KG1 (cell line): ENCODE measurements around the gene CMSS1.

Experiments
- DNase-seq: peaks from one replicate; lab custom pipeline; 2025; lab: John Stamatoyannopoulos, UW

CMSS1 gene

GRCh38 chr3:100107221-100107814, 289.7 kb downstream of the CMSS1 start:
- no peak for DNase-seq

GRCh38 chr3:100108464-100109079, 290.9 kb downstream of the CMSS1 start:
- no peak for DNase-seq

- DNase-seq, result no peak
These were observed 292.5 kb downstream of the CMSS1 start for GRCh38 chr3:100110162-100110561.

GRCh38 chr3:100111728-100112127, 294.1 kb downstream of the CMSS1 start:
- DNase-seq, result no peak

- no peak for DNase-seq
These were observed 296.2 kb downstream of the CMSS1 start for GRCh38 chr3:100113723-100114412.

GRCh38 chr3:100114413-100115030, 296.9 kb downstream of the CMSS1 start, which contains the start of gene FILIP1L:
FILIP1L (minus strand) TSS chr3:100114501.
- no peak for DNase-seq

GRCh38 chr3:100117093-100117492, 299.4 kb downstream of the CMSS1 start:
- no peak for DNase-seq

- DNase-seq, result no peak
These were observed 302.4 kb downstream of the CMSS1 start for GRCh38 chr3:100120012-100120411.

GRCh38 chr3:100120693-100121092, 303.0 kb downstream of the CMSS1 start:
- DNase-seq, result no peak

- no peak for DNase-seq
These were observed 304.7 kb downstream of the CMSS1 start for GRCh38 chr3:100122321-100122720.

GRCh38 chr3:100123112-100123511, 305.4 kb downstream of the CMSS1 start:
- DNase-seq, result no peak

GRCh38 chr3:100124201-100124761, 306.6 kb downstream of the CMSS1 start:
- no peak for DNase-seq

- no peak for DNase-seq
These were observed 307.7 kb downstream of the CMSS1 start for GRCh38 chr3:100125161-100125938.

- DNase-seq, result no peak
These were observed 310.1 kb downstream of the CMSS1 start for GRCh38 chr3:100127792-100128191.

GRCh38 chr3:100128565-100128964, 310.9 kb downstream of the CMSS1 start:
- no peak for DNase-seq

GRCh38 chr3:100129941-100130340, 312.3 kb downstream of the CMSS1 start:
- no peak for DNase-seq

GRCh38 chr3:100131241-100131640, 313.6 kb downstream of the CMSS1 start:
- DNase-seq, result no peak

GRCh38 chr3:100136921-100137320, 319.3 kb downstream of the CMSS1 start:
- no peak for DNase-seq

GRCh38 chr3:100140976-100141375, 323.3 kb downstream of the CMSS1 start:
- DNase-seq, result no peak

- no peak for DNase-seq
These were observed 323.9 kb downstream of the CMSS1 start for GRCh38 chr3:100141586-100141985.

- no peak for DNase-seq
These were observed 326.7 kb downstream of the CMSS1 start for GRCh38 chr3:100144255-100144866.
